GM23338 (cell line): ENCODE results near the gene MRTFA. TPM values are rescaled to one million over a fixed set of nuclear protein-coding genes. Genes with fewer than 3 reads are reported as not detected.

ENCODE experiments used
- ATAC-seq: fragments of 200-7000 bp; cut with Tn5 transposase; 3 replicates; pipeline ENCODE4 v1.9.1; 2020
- DNase-seq: peaks from one replicate; pipeline ENCODE4 v3.0.0-alpha.2; 2015; ENCODE audit warnings: low spot score
- H2AFZ ChIP-seq: fragments of 200-600 bp; sonication (generic); 2 replicates; pipeline ENCODE4 v1.8.0; 2016; ENCODE audit warnings: antibody characterized with exemption, mild to moderate bottlenecking, moderate library complexity
- H3F3A ChIP-seq: fragments of 200-600 bp; sonication (generic); replicated peaks from 2 replicates; pipeline ENCODE4 v1.8.0; 2017; ENCODE audit warnings: antibody characterized with exemption, mixed run types, low read depth
- H3K27ac ChIP-seq: fragments of 200-600 bp; sonication (generic); 2 replicates; pipeline ENCODE4 v1.6.1; 2016; ENCODE audit warnings: low read depth
- H3K27me3 ChIP-seq: fragments of 200-600 bp; sonication (generic); 2 replicates; pipeline ENCODE4 v1.8.0; 2016; ENCODE audit warnings: mild to moderate bottlenecking, mixed run types, moderate library complexity; ENCODE audit not compliant: insufficient read depth
- H3K36me3 ChIP-seq: fragments of 200-600 bp; sonication (generic); 2 replicates; pipeline ENCODE4 v1.8.0; 2016; ENCODE audit warnings: mild to moderate bottlenecking; ENCODE audit not compliant: insufficient read depth
- H3K4me1 ChIP-seq: fragments of 200-600 bp; sonication (generic); 2 replicates; pipeline ENCODE4 v1.8.0; 2016; ENCODE audit warnings: mild to moderate bottlenecking, moderate library complexity; ENCODE audit not compliant: insufficient read depth
- H3K4me2 ChIP-seq: fragments of 200-600 bp; sonication (generic); 2 replicates; pipeline ENCODE4 v1.7.1; 2017; ENCODE audit warnings: mixed run types
- H3K4me3 ChIP-seq: fragments of 200-600 bp; sonication (generic); 2 replicates; pipeline ENCODE4 v1.6.1; 2016; ENCODE audit warnings: mixed run types
- H3K79me2 ChIP-seq: fragments of 200-600 bp; sonication (generic); replicated peaks from 2 replicates; pipeline ENCODE4 v1.8.0; 2017; ENCODE audit warnings: mild to moderate bottlenecking; ENCODE audit not compliant: insufficient read depth
- H3K9me2 ChIP-seq: fragments of 200-600 bp; sonication (generic); 2 replicates; pipeline ENCODE4 v1.8.0; 2017; ENCODE audit not compliant: insufficient read depth
- H4K20me1 ChIP-seq: fragments of 200-600 bp; sonication (generic); replicated peaks from 2 replicates; pipeline ENCODE4 v1.8.0; 2017; ENCODE audit warnings: mild to moderate bottlenecking; ENCODE audit not compliant: insufficient read depth
- H3K27ac Mint-ChIP-seq: 2 replicates; pipeline ENCODE4 v1.8.0; 2020; ENCODE audit warnings: inconsistent platforms, mild to moderate bottlenecking, moderate library complexity, mixed read lengths
- H3K27me3 Mint-ChIP-seq: 3 replicates; pipeline ENCODE4 v1.8.0; 2022; ENCODE audit warnings: low read depth, mild to moderate bottlenecking, moderate library complexity, mixed read lengths, inconsistent platforms; ENCODE audit not compliant: insufficient read depth, poor library complexity
- H3K36me3 Mint-ChIP-seq: 3 replicates; pipeline ENCODE4 v1.8.0; 2021; ENCODE audit warnings: low read depth, mild to moderate bottlenecking, inconsistent platforms, moderate library complexity, mixed read lengths
- H3K4me1 Mint-ChIP-seq: 3 replicates; pipeline ENCODE4 v1.8.0; 2020; ENCODE audit warnings: mild to moderate bottlenecking, inconsistent platforms, mixed read lengths
- H3K4me3 Mint-ChIP-seq: 3 replicates; pipeline ENCODE4 v1.8.0; 2021; ENCODE audit warnings: moderate library complexity, mild to moderate bottlenecking, inconsistent platforms, mixed read lengths
- H3K9me3 Mint-ChIP-seq: 3 replicates; pipeline ENCODE4 v1.8.0; 2020; ENCODE audit warnings: moderate library complexity, mild to moderate bottlenecking, inconsistent platforms, mixed read lengths
- EZH2 ChIP-seq: fragments of 200-600 bp; sonication (generic); IDR thresholded peaks from one replicate; pipeline ENCODE4 v1.8.0; 2017; ENCODE audit warnings: antibody characterized with exemption, mild to moderate bottlenecking, low read depth; ENCODE audit not compliant: unreplicated experiment
- EZH2phosphoT487 ChIP-seq: fragments of 200-600 bp; sonication (generic); IDR thresholded peaks from one replicate; pipeline ENCODE4 v1.8.1; 2018; ENCODE audit warnings: antibody characterized with exemption; ENCODE audit not compliant: unreplicated experiment
- JUNB ChIP-seq: IDR thresholded peaks from one replicate; pipeline ENCODE4 v1.6.1; 2016; ENCODE audit warnings: antibody characterized with exemption; ENCODE audit not compliant: unreplicated experiment
- NANOG ChIP-seq: IDR thresholded peaks from 2 replicates; pipeline ENCODE4 v1.6.1; 2016; ENCODE audit warnings: antibody characterized with exemption, borderline replicate concordance
- POLR2AphosphoS5 ChIP-seq: IDR thresholded peaks from 2 replicates; pipeline ENCODE4 v1.6.1; 2016; ENCODE audit warnings: antibody characterized with exemption, low read depth
- STAT1 ChIP-seq: IDR thresholded peaks from one replicate; pipeline ENCODE4 v1.6.1; 2016; ENCODE audit warnings: antibody characterized with exemption; ENCODE audit not compliant: unreplicated experiment
- ZNF331 ChIP-seq: fragments of 250-450 bp; sonication (Bioruptor Pico); IDR thresholded peaks from 2 replicates; pipeline ENCODE4 v1.5.0; 2020; ENCODE audit warnings: low read depth, mild to moderate bottlenecking, moderate library complexity
- polyA plus RNA-seq: library from polyadenylated mRNA; unstranded; fragments of >200 nt; fragmentation: Nextera tagmentation; extraction: Ambion mirVana; gene quantifications from 2 replicates; pipeline ENCODE4 v1.2.1, GENCODE V29; 2016
- total RNA-seq: library from RNA; depleted of rRNA; stranded (reverse); fragments of >200 nt; shearing (Covaris generic); gene quantifications from 2 replicates; pipeline ENCODE4 v1.2.3, GENCODE V29; 2014
- TF ChIP-seq, protein P1 (sequence below): fragments of 250-450 bp; sonication (Bioruptor Pico); IDR thresholded peaks from 2 replicates; pipeline ENCODE4 v1.5.0; 2020; ENCODE audit warnings: mild to moderate bottlenecking, moderate library complexity
- TF ChIP-seq, protein P2 (sequence below): IDR thresholded peaks from 2 replicates; pipeline ENCODE4 v1.6.1; 2016; ENCODE audit warnings: antibody characterized with exemption
- TF ChIP-seq, protein P3 (sequence below): IDR thresholded peaks from one replicate; pipeline ENCODE4 v1.6.1; 2018; ENCODE audit warnings: antibody characterized with exemption; ENCODE audit not compliant: unreplicated experiment
- TF ChIP-seq, protein P4 (sequence below), 2 experiments: fragments of 200-600 bp in 1 of 2; sonication (generic) in 1 of 2; conservative IDR thresholded peaks; 2 replicates each; pipeline versions ENCODE4 v1.5.1 to v1.6.1; 2016 to 2017; ENCODE audit warnings: antibody characterized with exemption in 2 of 2, low read depth in 2 of 2, mild to moderate bottlenecking in 2 of 2, moderate library complexity in 1 of 2

The MRTFA gene
- total and polyA plus RNA-seq, 2 experiments from 2014 or later: 18.1 to 92.4 TPM

DNA sequence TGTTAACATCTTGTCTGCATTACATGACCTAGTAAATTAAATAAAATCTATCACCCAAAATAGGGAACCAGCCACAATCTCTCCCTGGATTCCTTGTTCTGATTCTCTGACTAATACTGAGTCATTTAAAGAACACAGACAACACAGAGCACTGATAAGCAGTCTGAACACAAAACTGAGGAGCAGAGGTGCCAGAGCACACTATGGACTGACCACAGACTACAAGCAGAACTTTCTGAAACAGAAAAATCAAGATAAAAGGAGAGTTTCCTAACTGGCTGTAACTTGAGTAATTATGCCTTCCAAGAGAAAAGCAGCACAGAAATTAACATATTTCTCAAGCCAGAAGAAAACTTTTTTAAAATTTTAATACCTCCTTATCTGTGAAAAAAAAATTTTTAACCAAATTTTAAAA, 137.3 kb downstream of the MRTFA start (continued):
- TF ChIP-seq EZH2phosphoT487 (no peak), STAT1 (no peak), NANOG (no peak)

DNA sequence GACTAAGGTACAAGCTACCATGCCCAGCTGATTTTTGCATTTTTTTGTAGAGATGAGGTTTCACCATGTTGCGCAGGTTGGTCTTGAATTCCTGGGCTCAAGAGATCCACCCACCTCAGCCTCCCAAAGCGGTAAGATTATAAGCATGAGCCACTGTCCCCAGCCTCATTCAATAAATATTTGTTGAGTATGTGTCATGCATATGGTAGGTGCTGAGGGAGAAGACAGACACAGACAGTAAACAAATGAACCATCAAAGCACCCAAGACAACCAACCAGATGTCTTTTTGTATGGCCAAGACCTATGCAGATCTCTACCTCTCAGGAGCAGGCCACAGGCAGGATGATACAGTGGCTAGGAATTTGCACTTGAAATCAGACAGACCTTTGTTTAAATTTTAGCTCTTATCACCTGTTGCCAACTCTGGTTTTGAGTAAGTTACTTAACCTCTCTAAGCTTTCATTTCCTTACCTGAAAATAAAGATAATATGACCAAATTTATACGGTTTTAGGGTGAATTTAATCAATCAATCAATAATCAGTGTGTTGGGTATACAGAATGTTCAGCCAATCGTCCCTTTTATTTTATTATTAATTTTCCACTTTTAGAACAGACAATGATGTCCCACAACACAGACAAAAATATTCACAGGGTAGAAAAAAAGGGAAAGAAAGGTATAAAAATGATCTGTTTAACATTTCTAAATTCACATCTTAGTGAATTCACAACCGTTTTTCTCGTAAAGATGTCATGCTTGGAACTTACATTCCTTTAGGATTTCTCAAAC, 137.9 kb downstream of the MRTFA start:
- Histone ChIP-seq H3K36me3 (no peaks in the 10 kb centered on the region), H3K4me1 (peaks cover 12% of the 10 kb centered on the region; the same call in 1 of the 2 replicates), H3K79me2 (peaks cover 9% of the 10 kb centered on the region; the same call in 1 of the 2 replicates), H3K9me2 (no peaks in the 10 kb centered on the region), H3K27me3 (no peaks in the 10 kb centered on the region), H3F3A (no peaks in the 10 kb centered on the region), H4K20me1 (no peaks in the 10 kb centered on the region; the same call in 1 of the 2 replicates), H3K27ac (0 out of 2 replicates have a peak overlapping the region, but pooled peaks have one; percentile 8), H3K4me3 (no peak overlapping the region), H3K4me2 (no peak overlapping the region), H2AFZ (no peak overlapping the region)
- H3K4me3 Mint-ChIP-seq: no peak overlapping the region
- H3K9me3 Mint-ChIP-seq: peaks cover 21% of the 10 kb centered on the region
- H3K4me1 Mint-ChIP-seq: peaks cover 15% of the 10 kb centered on the region
- H3K36me3 Mint-ChIP-seq: peaks cover 23% of the 10 kb centered on the region
- H3K27ac Mint-ChIP-seq: peak overlapping the region; percentile 25
- peaks cover 13% of the 10 kb centered on the region for H3K27me3 Mint-ChIP-seq
- peak; percentile 36 for DNase-seq
- ATAC-seq: peak; percentile 80
- no peak for TF ChIP-seq NANOG
- TF ChIP-seq, protein P1, sequence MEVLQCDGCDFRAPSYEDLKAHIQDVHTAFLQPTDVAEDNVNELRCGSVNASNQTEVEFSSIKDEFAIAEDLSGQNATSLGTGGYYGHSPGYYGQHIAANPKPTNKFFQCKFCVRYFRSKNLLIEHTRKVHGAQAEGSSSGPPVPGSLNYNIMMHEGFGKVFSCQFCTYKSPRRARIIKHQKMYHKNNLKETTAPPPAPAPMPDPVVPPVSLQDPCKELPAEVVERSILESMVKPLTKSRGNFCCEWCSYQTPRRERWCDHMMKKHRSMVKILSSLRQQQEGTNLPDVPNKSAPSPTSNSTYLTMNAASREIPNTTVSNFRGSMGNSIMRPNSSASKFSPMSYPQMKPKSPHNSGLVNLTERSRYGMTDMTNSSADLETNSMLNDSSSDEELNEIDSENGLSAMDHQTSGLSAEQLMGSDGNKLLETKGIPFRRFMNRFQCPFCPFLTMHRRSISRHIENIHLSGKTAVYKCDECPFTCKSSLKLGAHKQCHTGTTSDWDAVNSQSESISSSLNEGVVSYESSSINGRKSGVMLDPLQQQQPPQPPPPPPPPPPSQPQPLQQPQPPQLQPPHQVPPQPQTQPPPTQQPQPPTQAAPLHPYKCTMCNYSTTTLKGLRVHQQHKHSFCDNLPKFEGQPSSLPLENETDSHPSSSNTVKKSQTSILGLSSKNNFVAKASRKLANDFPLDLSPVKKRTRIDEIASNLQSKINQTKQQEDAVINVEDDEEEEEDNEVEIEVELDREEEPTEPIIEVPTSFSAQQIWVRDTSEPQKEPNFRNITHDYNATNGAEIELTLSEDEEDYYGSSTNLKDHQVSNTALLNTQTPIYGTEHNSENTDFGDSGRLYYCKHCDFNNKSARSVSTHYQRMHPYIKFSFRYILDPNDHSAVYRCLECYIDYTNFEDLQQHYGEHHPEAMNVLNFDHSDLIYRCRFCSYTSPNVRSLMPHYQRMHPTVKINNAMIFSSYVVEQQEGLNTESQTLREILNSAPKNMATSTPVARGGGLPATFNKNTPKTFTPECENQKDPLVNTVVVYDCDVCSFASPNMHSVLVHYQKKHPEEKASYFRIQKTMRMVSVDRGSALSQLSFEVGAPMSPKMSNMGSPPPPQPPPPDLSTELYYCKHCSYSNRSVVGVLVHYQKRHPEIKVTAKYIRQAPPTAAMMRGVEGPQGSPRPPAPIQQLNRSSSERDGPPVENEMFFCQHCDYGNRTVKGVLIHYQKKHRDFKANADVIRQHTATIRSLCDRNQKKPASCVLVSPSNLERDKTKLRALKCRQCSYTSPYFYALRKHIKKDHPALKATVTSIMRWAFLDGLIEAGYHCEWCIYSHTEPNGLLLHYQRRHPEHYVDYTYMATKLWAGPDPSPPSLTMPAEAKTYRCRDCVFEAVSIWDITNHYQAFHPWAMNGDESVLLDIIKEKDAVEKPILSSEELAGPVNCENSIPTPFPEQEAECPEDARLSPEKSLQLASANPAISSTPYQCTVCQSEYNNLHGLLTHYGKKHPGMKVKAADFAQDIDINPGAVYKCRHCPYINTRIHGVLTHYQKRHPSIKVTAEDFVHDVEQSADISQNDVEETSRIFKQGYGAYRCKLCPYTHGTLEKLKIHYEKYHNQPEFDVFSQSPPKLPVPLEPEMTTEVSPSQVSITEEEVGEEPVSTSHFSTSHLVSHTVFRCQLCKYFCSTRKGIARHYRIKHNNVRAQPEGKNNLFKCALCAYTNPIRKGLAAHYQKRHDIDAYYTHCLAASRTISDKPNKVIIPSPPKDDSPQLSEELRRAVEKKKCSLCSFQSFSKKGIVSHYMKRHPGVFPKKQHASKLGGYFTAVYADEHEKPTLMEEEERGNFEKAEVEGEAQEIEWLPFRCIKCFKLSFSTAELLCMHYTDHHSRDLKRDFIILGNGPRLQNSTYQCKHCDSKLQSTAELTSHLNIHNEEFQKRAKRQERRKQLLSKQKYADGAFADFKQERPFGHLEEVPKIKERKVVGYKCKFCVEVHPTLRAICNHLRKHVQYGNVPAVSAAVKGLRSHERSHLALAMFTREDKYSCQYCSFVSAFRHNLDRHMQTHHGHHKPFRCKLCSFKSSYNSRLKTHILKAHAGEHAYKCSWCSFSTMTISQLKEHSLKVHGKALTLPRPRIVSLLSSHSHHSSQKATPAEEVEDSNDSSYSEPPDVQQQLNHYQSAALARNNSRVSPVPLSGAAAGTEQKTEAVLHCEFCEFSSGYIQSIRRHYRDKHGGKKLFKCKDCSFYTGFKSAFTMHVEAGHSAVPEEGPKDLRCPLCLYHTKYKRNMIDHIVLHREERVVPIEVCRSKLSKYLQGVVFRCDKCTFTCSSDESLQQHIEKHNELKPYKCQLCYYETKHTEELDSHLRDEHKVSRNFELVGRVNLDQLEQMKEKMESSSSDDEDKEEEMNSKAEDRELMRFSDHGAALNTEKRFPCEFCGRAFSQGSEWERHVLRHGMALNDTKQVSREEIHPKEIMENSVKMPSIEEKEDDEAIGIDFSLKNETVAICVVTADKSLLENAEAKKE: no peak
- TF ChIP-seq POLR2AphosphoS5: no peak
- TF ChIP-seq EZH2: no peak
- no peak for TF ChIP-seq JUNB
- no peak for TF ChIP-seq ZNF331 (CRISPR knock-in tag)
- TF ChIP-seq, protein P2, sequence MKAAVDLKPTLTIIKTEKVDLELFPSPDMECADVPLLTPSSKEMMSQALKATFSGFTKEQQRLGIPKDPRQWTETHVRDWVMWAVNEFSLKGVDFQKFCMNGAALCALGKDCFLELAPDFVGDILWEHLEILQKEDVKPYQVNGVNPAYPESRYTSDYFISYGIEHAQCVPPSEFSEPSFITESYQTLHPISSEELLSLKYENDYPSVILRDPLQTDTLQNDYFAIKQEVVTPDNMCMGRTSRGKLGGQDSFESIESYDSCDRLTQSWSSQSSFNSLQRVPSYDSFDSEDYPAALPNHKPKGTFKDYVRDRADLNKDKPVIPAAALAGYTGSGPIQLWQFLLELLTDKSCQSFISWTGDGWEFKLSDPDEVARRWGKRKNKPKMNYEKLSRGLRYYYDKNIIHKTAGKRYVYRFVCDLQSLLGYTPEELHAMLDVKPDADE: no peak
- TF ChIP-seq, protein P3, sequence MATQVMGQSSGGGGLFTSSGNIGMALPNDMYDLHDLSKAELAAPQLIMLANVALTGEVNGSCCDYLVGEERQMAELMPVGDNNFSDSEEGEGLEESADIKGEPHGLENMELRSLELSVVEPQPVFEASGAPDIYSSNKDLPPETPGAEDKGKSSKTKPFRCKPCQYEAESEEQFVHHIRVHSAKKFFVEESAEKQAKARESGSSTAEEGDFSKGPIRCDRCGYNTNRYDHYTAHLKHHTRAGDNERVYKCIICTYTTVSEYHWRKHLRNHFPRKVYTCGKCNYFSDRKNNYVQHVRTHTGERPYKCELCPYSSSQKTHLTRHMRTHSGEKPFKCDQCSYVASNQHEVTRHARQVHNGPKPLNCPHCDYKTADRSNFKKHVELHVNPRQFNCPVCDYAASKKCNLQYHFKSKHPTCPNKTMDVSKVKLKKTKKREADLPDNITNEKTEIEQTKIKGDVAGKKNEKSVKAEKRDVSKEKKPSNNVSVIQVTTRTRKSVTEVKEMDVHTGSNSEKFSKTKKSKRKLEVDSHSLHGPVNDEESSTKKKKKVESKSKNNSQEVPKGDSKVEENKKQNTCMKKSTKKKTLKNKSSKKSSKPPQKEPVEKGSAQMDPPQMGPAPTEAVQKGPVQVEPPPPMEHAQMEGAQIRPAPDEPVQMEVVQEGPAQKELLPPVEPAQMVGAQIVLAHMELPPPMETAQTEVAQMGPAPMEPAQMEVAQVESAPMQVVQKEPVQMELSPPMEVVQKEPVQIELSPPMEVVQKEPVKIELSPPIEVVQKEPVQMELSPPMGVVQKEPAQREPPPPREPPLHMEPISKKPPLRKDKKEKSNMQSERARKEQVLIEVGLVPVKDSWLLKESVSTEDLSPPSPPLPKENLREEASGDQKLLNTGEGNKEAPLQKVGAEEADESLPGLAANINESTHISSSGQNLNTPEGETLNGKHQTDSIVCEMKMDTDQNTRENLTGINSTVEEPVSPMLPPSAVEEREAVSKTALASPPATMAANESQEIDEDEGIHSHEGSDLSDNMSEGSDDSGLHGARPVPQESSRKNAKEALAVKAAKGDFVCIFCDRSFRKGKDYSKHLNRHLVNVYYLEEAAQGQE: no peak
- TF ChIP-seq, protein P4, sequence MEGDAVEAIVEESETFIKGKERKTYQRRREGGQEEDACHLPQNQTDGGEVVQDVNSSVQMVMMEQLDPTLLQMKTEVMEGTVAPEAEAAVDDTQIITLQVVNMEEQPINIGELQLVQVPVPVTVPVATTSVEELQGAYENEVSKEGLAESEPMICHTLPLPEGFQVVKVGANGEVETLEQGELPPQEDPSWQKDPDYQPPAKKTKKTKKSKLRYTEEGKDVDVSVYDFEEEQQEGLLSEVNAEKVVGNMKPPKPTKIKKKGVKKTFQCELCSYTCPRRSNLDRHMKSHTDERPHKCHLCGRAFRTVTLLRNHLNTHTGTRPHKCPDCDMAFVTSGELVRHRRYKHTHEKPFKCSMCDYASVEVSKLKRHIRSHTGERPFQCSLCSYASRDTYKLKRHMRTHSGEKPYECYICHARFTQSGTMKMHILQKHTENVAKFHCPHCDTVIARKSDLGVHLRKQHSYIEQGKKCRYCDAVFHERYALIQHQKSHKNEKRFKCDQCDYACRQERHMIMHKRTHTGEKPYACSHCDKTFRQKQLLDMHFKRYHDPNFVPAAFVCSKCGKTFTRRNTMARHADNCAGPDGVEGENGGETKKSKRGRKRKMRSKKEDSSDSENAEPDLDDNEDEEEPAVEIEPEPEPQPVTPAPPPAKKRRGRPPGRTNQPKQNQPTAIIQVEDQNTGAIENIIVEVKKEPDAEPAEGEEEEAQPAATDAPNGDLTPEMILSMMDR (conservative IDR thresholded peaks at IDR 0.05; ENCODE audit: low read depth in 2 of 2): no peak
- TF ChIP-seq EZH2phosphoT487: no peak
